ENCODE data around the gene EMC6.

DNA sequence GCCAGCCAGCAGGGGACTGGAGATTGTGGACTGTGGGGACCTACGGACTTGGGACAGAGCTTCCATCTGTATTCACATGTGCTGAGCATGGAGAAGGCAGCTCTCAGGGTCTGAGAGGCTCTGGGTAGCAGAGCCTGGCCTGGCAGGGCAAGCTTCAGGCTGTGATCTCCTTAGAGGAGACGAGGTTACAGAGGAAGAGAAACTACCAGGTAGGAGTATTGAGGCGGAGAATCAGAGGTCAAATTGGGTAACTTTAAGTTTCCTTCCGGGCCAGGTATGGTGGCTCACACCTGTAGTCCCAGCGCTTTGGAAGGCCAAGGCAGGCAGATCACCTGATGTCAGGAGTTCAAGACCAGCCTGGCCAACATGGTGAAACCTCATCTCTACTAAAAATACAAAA, 23.3 kb upstream of the EMC6 start:
- no peak for TF ChIP-seq POLR2A (IDR thresholded peaks at IDR 0.05)
- TF ChIP-seq, protein P1, sequence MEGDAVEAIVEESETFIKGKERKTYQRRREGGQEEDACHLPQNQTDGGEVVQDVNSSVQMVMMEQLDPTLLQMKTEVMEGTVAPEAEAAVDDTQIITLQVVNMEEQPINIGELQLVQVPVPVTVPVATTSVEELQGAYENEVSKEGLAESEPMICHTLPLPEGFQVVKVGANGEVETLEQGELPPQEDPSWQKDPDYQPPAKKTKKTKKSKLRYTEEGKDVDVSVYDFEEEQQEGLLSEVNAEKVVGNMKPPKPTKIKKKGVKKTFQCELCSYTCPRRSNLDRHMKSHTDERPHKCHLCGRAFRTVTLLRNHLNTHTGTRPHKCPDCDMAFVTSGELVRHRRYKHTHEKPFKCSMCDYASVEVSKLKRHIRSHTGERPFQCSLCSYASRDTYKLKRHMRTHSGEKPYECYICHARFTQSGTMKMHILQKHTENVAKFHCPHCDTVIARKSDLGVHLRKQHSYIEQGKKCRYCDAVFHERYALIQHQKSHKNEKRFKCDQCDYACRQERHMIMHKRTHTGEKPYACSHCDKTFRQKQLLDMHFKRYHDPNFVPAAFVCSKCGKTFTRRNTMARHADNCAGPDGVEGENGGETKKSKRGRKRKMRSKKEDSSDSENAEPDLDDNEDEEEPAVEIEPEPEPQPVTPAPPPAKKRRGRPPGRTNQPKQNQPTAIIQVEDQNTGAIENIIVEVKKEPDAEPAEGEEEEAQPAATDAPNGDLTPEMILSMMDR (IDR thresholded peaks at IDR 0.05) = no peak
